Kidney capillary endothelial cell (primary cell): Measurements from ENCODE around the gene NUDT19.
"Not testable (repeated sequence)": the region's sequence is repeated elsewhere in the genome, so short reads cannot be mapped to it uniquely, and the experiment has no call there.

ENCODE experiments used
- DNase-seq: peaks from one replicate; pipeline ENCODE4 v3.0.0-alpha.2; 2018; ENCODE audit warnings: low spot score

Gene NUDT19

DNA sequence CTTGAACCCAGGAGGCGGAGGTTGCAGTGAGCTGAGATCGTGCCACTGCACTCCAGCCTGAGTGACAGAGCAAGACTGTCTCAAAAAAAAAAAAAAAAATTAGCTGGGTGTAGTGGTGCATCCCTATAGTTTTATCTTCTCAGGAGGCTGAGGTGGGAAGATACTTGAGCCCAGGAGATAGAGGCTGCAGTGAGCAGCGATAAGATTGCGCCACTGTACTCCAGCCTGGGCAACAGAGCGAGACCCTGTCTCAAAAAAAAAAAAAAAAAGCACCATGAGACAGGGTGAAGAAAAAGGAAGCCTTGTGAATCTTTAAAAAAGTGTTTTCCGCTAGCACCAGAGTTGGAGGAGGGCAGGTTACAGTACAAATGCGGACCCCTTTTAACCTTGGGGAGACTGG, 24.6 kb downstream of the NUDT19 start:
- DNase-seq: not testable (repeated sequence)

DNA sequence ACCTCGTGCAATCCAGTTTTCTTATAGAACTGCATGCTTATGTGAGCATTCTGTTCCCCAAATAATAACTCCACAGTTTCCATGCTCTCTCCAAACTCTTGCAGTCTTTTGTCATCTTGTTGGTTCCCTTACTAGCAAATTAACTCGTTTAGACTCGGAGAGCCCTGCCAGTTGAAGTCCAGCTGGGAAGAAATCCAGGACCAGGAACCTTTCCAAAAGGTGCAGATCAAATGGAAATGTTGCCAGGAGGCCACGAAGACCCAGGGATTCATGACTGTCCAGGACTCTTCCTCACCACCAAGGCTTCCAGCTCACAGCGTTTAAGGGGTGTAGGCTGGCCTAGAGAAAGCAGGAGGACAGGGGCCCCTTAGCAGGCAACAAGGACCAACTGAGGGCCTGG, 25.9 kb downstream of the NUDT19 start:
- no peak for DNase-seq

DNA sequence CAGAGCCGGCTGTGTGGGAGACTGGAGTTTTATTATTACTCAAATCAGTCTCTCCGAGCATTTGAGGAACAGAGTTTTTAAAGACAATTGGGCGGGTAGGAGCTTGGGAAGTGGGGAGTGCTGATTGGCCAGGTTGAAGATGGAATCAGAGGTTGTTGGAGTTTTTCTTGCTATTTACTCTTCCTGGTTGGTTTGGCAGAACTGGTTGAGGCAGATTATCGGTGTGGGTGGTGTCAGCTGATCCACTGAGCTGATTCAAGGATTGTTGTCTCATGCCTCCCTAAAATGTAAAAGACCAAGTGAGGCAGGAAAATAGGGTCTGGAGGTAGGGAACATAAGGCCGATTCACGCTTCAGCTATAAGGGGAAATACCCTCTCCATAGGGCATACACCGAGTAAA, 26.7 kb downstream of the NUDT19 start:
- no peak for DNase-seq

DNA sequence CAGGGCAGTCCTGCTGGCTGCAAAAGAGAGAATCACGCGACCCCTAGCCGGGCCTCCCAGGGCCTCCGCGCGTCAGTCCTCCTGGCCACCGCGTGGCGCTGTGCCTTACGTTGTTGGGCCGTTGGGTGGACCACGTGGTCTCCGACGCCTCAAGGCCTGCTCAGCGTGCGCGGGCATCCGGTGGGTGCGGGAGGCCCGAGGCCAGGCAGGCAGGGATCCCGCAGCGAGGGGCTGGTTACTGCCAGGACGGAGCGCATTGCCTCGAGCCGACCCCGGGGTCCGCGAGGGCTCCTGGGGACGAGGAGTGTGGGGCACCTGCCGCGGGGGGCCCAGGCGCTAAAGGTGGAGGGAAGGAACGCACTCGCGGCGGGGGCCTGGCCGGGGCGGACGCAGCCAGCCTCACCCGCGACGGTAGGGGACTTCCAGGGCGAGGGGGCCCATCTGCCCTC, 28.0 kb downstream of the NUDT19 start, which contains the start of gene TDRD12:
Gene TDRD12 (plus strand): TSS at position 157 of the 449 bp plus-strand sequence. CDS start 306 bp downstream, outside the sequence.
- DNase-seq: no peak

DNA sequence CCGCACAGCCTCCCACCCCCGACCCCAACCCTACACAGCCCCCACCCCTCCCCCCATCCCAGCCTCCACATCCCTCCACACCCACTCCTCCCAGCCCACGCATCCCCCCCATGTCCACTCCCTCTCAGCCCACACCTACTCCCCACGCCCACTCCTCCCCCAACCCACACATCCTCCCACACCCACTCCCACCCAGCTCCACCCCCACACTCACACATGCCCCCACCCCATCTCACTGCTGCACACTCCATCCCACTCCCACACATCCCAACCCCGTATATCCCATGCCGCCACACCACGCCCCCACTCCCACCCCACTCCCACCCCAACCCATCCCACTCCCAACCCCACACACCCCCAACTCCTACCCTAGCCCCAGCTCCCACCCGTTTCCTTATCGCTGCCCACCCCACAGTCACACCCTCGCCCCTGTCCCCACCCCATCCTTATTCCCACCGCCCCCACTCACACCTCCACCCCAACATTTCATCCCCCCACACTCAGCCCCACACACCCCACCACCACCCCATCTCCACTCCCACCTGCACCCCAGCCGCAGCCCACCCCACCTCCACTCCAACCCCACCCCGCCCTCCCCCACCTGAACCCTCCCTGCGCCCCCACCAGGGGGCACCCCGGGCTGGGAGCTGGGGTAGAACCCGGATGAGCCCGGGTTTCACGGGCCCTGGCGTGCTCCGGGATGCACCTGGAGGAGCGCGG, 28.8 kb downstream of the NUDT19 start:
- DNase-seq: no peak

DNA sequence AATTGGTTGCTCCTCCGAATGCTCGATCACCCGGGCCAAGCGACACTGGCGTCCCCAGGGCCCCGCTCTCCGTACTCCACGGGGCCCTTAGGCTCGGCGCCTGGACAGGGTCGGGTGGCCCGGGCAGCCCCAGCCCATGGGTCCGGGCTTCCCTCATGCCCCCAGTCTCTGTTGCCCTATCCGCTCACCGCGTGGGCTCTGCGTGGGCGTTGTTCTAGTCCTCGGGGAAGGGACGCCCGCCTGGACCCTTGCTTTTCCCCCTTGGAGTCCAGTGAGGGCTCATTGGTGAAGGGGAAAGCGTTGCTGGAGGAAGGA, 29.3 kb downstream of the NUDT19 start:
- DNase-seq: no peak

DNA sequence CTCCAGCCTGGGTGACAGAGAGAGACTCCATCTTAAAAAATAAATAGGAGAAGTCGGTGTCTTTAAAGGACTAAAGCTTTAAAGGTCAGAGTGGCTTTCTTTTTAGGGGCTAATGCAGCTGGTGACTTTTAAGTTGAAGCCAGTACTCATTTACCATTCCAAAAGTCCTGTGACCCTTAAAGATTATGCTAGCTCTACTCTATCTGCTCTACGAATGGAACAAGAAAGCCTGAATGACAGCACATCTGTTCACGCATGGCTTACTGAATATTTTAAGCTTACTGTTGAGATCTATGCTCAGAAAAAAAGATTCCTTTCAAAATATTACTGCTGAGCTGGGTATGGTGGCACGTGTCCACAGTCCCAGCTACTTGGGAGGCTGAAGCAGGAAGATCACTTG, 44.3 kb downstream of the NUDT19 start:
- no peak for DNase-seq

DNA sequence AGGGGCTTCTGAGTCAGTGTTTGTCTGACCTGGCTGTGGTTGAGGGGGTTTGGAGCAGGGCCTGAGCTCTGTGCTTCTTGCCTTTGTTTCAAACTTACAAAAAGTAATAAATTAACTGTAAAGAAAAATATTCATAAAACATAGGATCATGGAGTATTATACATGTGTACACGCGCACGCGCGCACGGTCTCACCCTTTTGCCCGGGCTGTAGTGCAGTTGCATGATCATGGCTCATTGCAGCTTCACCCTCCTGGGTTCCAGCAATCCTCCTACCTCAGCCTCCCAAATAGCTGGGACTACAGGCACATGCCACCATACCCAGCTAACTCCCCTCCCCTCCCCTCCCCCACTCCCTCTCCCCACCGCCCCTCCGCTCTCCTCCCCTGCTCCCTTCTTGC, 51.4 kb downstream of the NUDT19 start:
- no peak for DNase-seq

DNA sequence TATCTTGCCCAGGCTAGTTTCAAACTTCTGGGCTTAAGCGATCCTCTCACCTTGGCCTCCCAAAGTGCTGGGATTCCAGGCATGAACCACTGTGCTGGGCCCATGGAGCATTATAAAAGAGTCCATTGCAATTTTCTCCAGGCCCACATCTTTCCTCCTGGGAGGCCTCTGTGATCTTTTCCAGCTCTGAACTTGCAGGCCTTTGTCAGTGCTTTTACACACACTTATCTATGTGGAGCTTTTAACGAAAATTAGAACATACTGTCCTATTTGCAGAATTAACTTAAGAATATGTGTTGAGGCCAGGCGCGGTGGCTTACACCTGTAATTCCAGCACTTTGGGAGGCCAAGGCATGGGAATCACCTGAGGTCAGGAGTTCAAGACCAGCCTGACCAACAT, 51.8 kb downstream of the NUDT19 start:
- DNase-seq: no peak

DNA sequence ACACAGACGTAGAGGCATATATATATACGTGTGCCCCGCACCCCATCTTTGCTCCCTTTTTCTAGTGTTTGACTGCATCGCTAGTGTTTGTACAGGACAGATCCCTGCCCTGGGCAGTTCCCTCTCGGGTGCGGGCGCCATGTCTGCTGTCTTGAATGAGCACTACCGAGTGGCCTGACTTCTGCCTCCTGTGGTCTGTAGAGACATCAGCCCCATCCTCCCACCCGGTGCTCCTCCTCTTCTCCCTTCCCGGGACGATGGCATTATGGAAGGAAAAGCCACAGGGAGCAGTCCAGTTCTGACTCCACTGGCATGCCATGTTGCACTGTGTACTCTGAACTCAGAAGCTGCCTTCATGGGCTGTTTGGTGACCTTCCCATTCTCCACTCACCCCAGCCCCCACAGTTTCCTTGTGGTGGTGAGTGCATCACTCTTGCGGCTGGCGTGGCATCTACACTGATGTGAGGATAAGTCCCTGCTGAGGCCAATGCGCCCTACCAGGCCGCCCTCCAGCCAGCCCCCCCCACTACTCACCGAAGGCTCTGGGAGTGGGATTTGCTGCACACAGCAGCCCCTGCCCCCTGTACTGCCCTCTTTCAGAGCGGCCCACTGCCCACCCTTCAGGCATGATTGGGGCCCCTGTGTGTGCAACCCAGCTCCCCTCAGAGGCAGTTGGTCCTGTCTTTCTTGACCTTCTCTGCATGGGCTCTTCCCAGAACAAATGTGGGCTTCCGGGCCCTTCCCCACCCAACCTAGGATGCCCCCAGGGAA, 53.1 kb downstream of the NUDT19 start:
- DNase-seq: no peak

DNA sequence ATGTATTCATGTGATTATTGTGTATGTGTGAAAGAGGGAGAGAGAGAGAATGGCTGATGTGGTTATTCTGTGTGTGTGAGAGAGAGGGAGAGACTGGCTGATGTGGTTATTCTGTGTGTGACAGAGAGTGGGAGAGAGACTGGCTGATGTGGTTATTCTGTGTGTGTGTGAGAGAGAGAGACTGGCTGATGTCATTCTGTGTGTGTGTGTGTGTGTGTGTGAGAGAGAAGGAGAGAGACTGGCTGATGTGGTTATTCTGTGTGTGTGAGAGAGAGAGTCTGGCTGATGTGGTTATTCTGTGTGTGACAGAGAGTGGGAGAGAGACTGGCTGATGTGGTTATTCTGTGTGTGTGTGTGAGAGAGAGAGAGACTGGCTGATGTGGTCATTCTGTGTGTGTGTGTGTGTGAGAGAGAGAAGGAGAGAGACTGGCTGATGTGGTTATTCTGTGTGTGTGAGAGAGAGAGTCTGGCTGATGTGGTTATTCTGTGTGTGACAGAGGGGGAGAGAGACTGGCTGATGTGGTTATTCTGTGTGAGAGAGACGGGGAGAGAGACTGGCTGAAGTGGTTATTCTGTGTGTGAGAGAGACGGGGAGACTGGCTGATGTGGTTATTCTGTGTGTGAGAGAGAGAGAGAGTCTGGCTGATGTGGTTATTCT, 54.1 kb downstream of the NUDT19 start:
- not testable (repeated sequence) for DNase-seq

DNA sequence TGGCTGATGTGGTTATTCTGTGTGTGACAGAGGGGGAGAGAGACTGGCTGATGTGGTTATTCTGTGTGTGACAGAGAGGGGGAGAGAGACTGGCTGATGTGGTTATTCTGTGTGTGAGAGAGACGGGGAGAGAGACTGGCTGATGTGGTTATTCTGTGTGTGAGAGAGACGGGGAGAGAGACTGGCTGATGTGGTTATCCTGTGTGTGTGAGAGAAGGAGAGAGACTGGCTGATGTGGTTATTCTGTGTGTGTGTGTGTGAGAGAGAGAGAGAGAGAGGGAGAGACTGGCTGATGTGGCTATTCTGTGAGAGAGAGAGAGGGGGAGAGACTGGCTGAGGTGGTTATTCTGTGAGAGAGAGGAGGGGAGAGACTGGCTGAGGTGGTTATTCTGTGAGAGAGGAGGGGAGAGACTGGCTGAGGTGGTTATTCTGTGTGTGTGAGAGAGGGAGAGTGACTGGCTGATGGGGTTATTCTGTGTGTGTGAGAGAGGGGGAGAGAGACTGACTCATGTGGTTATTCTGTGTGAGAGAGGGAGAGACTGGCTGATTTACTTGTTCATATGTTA, 55.1 kb downstream of the NUDT19 start:
- not testable (repeated sequence) for DNase-seq

DNA sequence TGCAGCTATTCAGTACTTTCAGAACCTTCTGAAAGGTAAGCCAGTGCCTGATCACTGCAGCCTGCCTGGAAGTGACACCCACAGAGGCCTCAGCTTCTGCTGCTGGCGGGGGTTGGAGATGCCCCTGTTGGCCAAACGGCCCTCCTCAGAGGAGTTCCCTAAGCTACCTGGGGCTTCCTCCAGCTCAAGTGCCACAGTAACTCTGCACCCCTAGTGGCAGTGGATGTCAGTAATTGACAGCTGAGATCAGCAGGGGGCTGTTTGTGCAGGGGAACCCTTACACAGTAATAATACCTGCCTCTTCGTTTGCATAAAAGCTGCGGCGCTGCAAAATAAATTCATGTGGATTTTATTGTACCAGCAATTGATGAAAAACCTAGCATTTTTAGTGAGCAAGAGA, 56.9 kb downstream of the NUDT19 start:
- no peak for DNase-seq

DNA sequence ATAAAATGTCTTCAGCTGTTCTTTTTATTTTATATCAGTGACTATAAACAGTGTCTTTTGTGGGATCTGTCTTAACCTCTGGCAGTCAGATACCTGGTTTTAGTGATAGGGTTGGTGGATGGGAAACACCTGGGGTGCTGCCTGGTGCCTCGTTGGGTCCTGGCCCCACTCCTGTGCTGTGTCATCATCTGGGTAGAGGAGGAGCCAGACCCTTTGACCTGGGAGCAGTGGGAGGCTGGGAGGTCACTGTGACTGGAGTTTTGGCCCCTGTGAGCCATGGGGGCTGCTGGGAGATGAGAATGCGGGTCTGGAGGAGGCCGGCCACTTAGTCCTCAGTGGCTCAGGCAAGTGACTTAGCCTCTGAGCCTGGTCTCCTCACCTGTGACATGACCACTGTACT, 57.3 kb downstream of the NUDT19 start:
- DNase-seq: no peak

DNA sequence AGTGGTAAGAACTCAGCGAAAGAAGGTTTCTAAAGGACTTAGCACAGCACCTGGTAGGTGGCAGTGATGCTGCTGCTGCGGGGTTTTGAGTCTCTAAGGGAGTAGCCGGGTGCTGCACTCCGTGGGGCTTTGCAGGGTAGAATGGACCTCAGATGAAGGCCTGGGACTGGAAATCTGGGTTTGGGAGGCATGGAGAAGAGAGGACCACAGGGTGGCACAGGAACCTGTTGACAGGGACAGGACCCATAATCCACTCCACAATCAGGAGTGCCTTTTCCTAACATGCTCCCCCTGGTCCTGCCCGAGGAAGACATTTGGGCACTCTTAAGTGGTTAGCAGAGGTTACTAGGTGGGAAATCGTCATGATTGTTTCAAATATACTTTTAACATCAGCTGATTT, 57.7 kb downstream of the NUDT19 start:
- DNase-seq: no peak

DNA sequence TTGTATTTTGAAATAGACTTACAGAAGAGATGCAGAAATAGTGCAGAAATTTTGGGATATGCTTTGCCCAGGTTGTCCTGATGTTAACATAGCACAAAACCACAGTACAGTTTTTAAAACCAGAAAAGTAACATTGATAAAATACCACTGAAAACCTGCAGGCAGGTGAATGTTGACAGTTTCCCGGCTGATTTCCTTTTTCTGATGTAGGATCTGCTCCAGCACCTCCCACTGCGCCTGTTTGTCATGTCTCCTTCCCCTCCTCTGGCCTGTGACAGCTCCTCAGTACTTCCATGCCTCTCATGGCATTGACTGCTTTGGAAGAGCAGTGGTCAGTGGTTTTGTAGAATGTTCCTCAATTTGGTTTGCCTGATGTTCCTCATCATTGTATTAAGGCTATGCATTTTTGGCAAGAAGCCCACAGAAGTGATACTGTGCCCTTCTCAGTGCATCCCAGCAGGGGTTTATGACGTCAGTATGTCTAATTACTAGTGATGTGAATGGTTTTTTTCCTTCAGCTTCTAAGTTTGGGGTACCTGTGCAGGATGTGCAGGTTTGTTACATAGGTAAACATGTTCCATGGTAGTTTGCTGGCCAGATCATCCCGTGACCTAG, 58.9 kb downstream of the NUDT19 start:
- DNase-seq: no peak

DNA sequence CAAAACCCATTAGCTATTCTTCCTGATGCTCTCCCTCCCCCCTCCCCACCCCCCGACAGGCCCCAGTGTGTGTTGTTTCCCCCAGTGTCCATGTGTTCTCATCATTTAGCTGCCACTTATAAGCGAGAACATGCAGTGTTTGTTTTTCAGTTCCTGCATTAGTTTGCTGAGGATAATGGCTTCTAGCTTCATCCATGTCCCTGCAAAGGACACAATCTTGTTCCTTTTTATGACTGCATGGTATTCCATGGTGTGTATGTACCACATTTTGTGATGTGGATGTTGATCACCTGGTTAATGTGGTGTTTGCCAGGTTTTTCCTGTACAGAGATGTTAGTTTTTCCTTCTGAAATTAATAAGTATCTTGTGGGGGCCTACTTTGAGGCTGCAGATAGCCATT, 59.4 kb downstream of the NUDT19 start:
- DNase-seq: no peak

DNA sequence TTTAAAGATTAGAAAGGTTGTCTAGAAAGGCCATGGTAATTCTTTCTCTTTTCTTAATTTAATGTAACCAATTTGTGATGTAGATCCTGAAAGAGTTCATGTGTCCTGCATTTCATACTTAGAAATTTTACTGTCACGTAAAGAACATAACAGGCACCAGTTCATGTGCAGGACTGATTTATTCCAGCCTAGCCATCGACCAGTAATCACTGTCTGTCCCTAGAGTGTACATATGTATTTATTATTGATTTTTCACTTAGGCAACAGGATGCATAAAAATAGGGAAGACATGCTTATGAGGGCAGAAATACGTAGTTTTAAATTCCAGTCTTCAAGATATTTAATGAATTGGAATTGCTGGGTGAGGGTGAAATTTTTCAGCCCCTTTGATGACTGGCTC, 65.6 kb downstream of the NUDT19 start:
- no peak for DNase-seq
